ENCODE measurements around the gene BCHE. TPM values are rescaled to one million over a fixed set of nuclear protein-coding genes. Genes with fewer than 3 reads are reported as not detected.

BCHE gene
- 1 to 10 TPM in 1 of 6 donors, under 1 TPM in 5; 0.09 to 1.3 (median 0.56) TPM for total RNA-seq
- polyA plus RNA-seq: 1 to 10 TPM; 1.4 to 3.2 TPM

DNA sequence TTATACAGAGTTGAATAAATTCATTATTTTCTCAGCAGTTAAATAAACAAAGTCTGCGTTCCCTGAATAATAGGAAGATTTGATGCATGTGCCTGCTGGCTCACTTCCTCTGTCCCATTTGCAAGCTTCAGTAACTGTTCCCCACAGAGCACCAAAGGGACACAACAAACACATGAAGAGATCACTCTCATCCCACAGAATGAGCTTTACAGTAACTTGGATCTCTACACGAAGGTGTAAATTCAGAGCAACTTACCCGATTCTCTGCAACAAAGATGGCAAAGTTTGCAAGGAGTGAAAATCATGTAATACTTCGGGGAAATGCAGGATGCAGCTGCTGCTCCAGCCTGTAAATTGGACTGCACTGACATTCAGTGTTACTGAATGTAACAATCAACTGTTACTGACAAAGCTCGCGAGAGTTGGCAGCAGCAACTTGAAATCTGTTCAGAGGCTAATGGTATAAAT, at the start of gene BCHE:
BCHE (minus strand) TSS at position 366 of the 468 bp plus-strand sequence. CDS start 6,390 bp downstream, outside the sequence.
- peak; percentile 55 to 81 (median 74) for ATAC-seq
- no peaks in the 10 kb centered on the region for H3K4me1 ChIP-seq
- no peak for FAIRE-seq
- H3K4me3 ChIP-seq: peak within 1 kb of the TSS in 1 of 4 donors; percentile 7
- 5 to 7% methylated on average over 6 of the region's 6 CpGs for WGBS, 2 donors
- peak in 3 of 6 donors; percentile 4 to 14 (median 13) for DNase-seq
- H3K9me3 ChIP-seq: no peaks in the 10 kb centered on the region
- no peaks in the 10 kb centered on the region for H3K36me3 ChIP-seq
- H3K27me3 ChIP-seq: no peaks in the 10 kb centered on the region
- H3K27ac ChIP-seq: no peak within 1 kb of the TSS
- TF ChIP-seq, protein P1, sequence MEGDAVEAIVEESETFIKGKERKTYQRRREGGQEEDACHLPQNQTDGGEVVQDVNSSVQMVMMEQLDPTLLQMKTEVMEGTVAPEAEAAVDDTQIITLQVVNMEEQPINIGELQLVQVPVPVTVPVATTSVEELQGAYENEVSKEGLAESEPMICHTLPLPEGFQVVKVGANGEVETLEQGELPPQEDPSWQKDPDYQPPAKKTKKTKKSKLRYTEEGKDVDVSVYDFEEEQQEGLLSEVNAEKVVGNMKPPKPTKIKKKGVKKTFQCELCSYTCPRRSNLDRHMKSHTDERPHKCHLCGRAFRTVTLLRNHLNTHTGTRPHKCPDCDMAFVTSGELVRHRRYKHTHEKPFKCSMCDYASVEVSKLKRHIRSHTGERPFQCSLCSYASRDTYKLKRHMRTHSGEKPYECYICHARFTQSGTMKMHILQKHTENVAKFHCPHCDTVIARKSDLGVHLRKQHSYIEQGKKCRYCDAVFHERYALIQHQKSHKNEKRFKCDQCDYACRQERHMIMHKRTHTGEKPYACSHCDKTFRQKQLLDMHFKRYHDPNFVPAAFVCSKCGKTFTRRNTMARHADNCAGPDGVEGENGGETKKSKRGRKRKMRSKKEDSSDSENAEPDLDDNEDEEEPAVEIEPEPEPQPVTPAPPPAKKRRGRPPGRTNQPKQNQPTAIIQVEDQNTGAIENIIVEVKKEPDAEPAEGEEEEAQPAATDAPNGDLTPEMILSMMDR (IDR thresholded peaks at IDR 0.05): no peak
- intact Hi-C loops (cut with DNase I): no loop called here

DNA sequence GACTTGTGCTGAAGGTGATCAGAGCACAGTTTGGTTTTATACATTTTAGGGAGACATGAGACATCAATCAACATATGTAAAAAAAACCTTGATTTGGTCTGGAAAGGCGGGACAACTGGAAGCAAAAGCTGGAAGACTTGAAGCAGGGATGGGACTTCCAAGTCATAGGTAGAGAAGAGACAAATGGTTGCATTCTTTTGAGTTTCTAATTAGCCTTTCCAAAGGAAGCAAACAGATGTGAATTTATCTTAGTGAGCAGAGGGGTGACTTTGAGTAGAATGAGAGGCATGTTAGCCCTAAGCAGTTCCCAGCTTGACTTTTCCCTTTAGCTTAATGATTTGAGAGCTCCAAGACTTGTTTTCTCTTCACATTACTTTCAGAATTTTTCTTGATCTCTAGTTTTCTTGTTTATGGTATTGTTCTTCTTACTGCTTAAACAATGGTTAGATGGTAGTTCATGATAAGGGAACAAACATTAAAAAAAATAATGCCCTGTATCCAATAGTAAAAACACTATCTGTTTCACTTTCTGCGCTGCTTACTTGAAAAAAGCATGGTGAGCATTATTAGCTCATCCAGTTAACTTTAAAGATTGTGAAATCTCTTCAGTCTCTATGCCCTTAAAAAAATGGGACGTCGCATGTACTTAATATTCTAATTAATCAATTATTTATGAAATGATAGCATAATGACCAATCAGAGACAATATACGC, 48.5 kb upstream of the BCHE start:
- no peak overlapping the region for H3K4me3 ChIP-seq
- TF ChIP-seq, protein P1 (IDR thresholded peaks at IDR 0.05): no peak
- no peaks in the 10 kb centered on the region for H3K36me3 ChIP-seq
- no peak for FAIRE-seq
- H3K27ac ChIP-seq: no peak overlapping the region
- no peaks in the 10 kb centered on the region for H3K4me1 ChIP-seq
- 82 to 86% methylated on average over 5 of the region's 5 CpGs for WGBS, 2 donors
- intact Hi-C loops (cut with DNase I): no loop called here
- ATAC-seq: no peak
- H3K9me3 ChIP-seq: no peaks in the 10 kb centered on the region
- no peaks in the 10 kb centered on the region for H3K27me3 ChIP-seq
- no peak for DNase-seq

DNA sequence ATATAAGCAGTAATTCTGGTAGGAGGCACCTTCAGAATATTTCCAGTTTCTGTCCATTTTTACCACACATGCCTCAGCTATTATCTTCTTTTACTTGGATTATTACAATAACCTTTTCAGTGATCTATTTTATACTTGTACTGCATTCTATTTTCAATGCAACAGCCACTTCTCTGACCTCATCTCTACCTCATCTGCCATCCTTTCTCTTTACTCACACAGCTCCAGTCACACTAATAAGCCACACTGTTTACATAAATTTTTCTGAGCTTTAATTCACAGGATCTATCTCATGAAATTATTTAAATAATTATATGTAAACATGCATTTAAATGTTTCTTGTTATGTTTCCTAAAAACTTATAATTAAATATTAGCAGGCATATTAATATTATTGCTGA, 47.3 kb upstream of the BCHE start:
- TF ChIP-seq, protein P1 (IDR thresholded peaks at IDR 0.05): no peak
- no peaks in the 10 kb centered on the region for H3K9me3 ChIP-seq
- intact Hi-C loops (cut with DNase I): no loop called here
- no peak overlapping the region for H3K27ac ChIP-seq
- H3K36me3 ChIP-seq: no peaks in the 10 kb centered on the region
- DNase-seq (no peak), FAIRE-seq (no peak), ATAC-seq (no peak)
- H3K27me3 ChIP-seq: no peaks in the 10 kb centered on the region
- H3K4me3 ChIP-seq: no peak overlapping the region
- H3K4me1 ChIP-seq: no peaks in the 10 kb centered on the region

DNA sequence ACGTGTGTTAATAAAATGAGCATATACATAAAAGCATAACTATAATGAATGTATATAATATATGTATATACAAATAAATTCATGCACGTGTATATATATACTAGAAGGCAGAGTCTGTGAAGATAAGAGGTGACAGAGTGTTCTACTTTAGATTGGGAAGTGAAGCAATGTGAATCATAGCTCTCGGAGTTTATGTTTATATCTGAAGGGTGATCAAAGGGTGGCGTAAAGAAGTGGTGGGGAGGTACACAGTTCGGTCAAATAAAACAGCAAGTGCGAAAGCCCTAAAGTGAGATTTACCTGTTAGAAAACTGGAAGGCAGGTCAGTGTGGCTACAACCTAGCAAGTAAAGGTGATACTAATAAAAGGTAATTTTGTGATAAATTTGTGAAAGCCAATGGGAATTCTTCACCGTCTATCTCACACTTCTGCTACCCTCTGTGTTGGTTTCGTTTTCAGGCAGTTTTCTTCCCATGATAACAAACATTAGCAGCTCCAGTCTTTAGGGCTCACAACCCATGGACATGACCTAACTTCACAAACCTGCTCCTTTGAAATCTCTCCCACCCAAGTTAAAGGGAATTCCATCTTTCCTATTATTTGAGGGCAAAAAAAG, 46.7 kb upstream of the BCHE start:
- Histone ChIP-seq H3K9me3 (no peaks in the 10 kb centered on the region), H3K4me3 (peak overlapping the region in 1 of 4 donors; percentile 22), H3K27me3 (no peaks in the 10 kb centered on the region), H3K36me3 (no peaks in the 10 kb centered on the region), H3K27ac (no peak overlapping the region), H3K4me1 (no peaks in the 10 kb centered on the region)
- WGBS, 2 donors: 44 to 57% methylated on average over 8 of the region's 8 CpGs
- TF ChIP-seq, protein P1 (IDR thresholded peaks at IDR 0.05): no peak
- FAIRE-seq (no peak), ATAC-seq (peak in 1 of 4 donors; percentile 37), DNase-seq (no peak)
- intact Hi-C loops (cut with DNase I): no loop called here

DNA sequence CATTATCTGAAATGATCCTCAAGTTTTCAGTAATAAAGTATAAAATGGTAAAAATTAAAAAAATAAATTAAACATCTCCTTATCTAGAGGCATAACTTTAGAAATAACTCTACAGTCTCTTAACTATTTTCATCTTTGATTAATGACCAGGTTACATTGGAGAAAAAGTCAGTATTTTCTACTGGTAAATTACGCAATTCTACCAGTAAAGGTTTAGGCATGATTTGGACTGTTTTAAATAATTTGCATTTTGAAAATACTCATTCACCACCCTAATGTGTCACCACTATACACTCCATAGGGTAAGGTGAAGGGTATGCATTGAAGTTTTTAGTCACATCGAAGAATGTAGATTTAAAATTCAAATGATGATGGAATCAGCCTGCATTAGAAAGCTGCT, 45.9 kb upstream of the BCHE start:
- intact Hi-C loops (cut with DNase I): no loop called here
- Histone ChIP-seq H3K9me3 (no peaks in the 10 kb centered on the region), H3K4me3 (no peak overlapping the region), H3K36me3 (no peaks in the 10 kb centered on the region), H3K4me1 (no peaks in the 10 kb centered on the region), H3K27me3 (no peaks in the 10 kb centered on the region), H3K27ac (no peak overlapping the region)
- no peak for DNase-seq
- TF ChIP-seq, protein P1 (IDR thresholded peaks at IDR 0.05): no peak
- no peak for ATAC-seq
- no peak for FAIRE-seq
- 82 to 84% methylated on average over 2 of the region's 2 CpGs for WGBS, 2 donors
